Transverse colon (tissue), 4 donors: ENCODE measurements around the gene RNF224.

ENCODE experiments used
- CTCF ChIP-seq, 5 experiments: fragments of 200-600 bp in 3 of 5; fragments of 450-650 bp in 2 of 5; sonication (generic) in 3 of 5; IDR thresholded peaks; 1 replicate in 2 of 5; 2 replicates in 3 of 5; pipeline ENCODE4 v1.5.1; 2016 to 2017; ENCODE audit warnings: antibody characterized with exemption in 5 of 5, inconsistent platforms in 3 of 5, mild to moderate bottlenecking in 2 of 5, moderate library complexity in 1 of 5
- EP300 ChIP-seq: sonication (generic); formaldehyde crosslinking; IDR thresholded peaks from one replicate; pipeline ENCODE4 v1.6.1; 2017; ENCODE audit warnings: antibody characterized with exemption, low read depth
- POLR2A ChIP-seq: fragments of 450-650 bp; IDR thresholded peaks from one replicate; pipeline ENCODE4 v1.6.1; 2016; ENCODE audit warnings: antibody characterized with exemption, mild to moderate bottlenecking, moderate library complexity
- POLR2AphosphoS5 ChIP-seq, 3 donors: sonication (generic); formaldehyde crosslinking; IDR thresholded peaks; one replicate each; pipeline ENCODE4 v1.6.1; 2016; ENCODE audit warnings: antibody characterized with exemption in 3 of 3

- no peak for TF ChIP-seq CTCF (IDR thresholded peaks at IDR 0.05)
- no peak for TF ChIP-seq POLR2A
- TF ChIP-seq POLR2AphosphoS5 (IDR thresholded peaks at IDR 0.05) = no peak
- TF ChIP-seq EP300 = no peak
Measured at GRCh38 chr9:137192859-137193258, 34.4 kb upstream of the RNF224 start.
